ENCODE results near the gene MPHOSPH9.
A peak's percentile ranks its signal among the peaks of the same experiment; 100 is the strongest.

Gene MPHOSPH9

GRCh38 chr12:123126294-123127181, 106.4 kb downstream of the MPHOSPH9 start:
- no peak overlapping the region for H3K27ac Mint-ChIP-seq
- no peak overlapping the region for H3K4me3 Mint-ChIP-seq
- H3K27me3 Mint-ChIP-seq (ENCODE audit: low read depth), result no peaks in the 10 kb centered on the region
- DNase-seq (ENCODE audit: low spot score), result no peak
- H3K4me1 Mint-ChIP-seq (ENCODE audit: low read depth), result peaks cover 19% of the 10 kb centered on the region
- no peaks in the 10 kb centered on the region for H3K9me3 Mint-ChIP-seq
- H3K36me3 Mint-ChIP-seq (ENCODE audit: low read depth), result no peaks in the 10 kb centered on the region

GRCh38 chr12:123122626-123123025, 110.3 kb downstream of the MPHOSPH9 start:
- Mint-ChIP-seq H3K4me3 (peak overlapping the region; percentile 20), H3K36me3 (ENCODE audit: low read depth) (peaks cover 3% of the 10 kb centered on the region), H3K27ac (peak overlapping the region; percentile 75), H3K9me3 (no peaks in the 10 kb centered on the region), H3K4me1 (ENCODE audit: low read depth) (peaks cover 38% of the 10 kb centered on the region), H3K27me3 (ENCODE audit: low read depth) (no peaks in the 10 kb centered on the region)
- no peak for DNase-seq (ENCODE audit: low spot score)

GRCh38 chr12:123121670-123122069, 111.3 kb downstream of the MPHOSPH9 start:
- H3K4me3 Mint-ChIP-seq, result peak overlapping the region; percentile 34
- H3K9me3 Mint-ChIP-seq, result no peaks in the 10 kb centered on the region
- H3K27me3 Mint-ChIP-seq (ENCODE audit: low read depth), result no peaks in the 10 kb centered on the region
- DNase-seq (ENCODE audit: low spot score), result no peak
- H3K4me1 Mint-ChIP-seq (ENCODE audit: low read depth), result peaks cover 38% of the 10 kb centered on the region
- H3K27ac Mint-ChIP-seq, result peak overlapping the region; percentile 67
- peaks cover 3% of the 10 kb centered on the region for H3K36me3 Mint-ChIP-seq (ENCODE audit: low read depth)

- Mint-ChIP-seq H3K36me3 (ENCODE audit: low read depth) (peaks cover 3% of the 10 kb centered on the region), H3K4me1 (ENCODE audit: low read depth) (peaks cover 42% of the 10 kb centered on the region)
- peak; percentile 35 for DNase-seq (ENCODE audit: low spot score)
These were observed 112.3 kb downstream of the MPHOSPH9 start for GRCh38 chr12:123120452-123121166.

GRCh38 chr12:123119808-123120207, 113.1 kb downstream of the MPHOSPH9 start:
- Mint-ChIP-seq H3K9me3 (no peaks in the 10 kb centered on the region), H3K4me3 (peak overlapping the region; percentile 34)

More at GRCh38 chr12:123120452-123121166, 112.3 kb downstream of the MPHOSPH9 start:
- Mint-ChIP-seq H3K4me3 (peak overlapping the region; percentile 34), H3K9me3 (no peaks in the 10 kb centered on the region), H3K27ac (peak overlapping the region; percentile 92), H3K27me3 (ENCODE audit: low read depth) (no peaks in the 10 kb centered on the region)

GRCh38 chr12:123118497-123118896, 114.4 kb downstream of the MPHOSPH9 start:
- Mint-ChIP-seq H3K4me3 (no peak overlapping the region), H3K27ac (no peak overlapping the region), H3K36me3 (ENCODE audit: low read depth) (peaks cover 3% of the 10 kb centered on the region), H3K9me3 (no peaks in the 10 kb centered on the region), H3K4me1 (ENCODE audit: low read depth) (peaks cover 53% of the 10 kb centered on the region), H3K27me3 (ENCODE audit: low read depth) (no peaks in the 10 kb centered on the region)
- DNase-seq (ENCODE audit: low spot score), result no peak

More at GRCh38 chr12:123119808-123120207, 113.1 kb downstream of the MPHOSPH9 start:
- Mint-ChIP-seq H3K27ac (peak overlapping the region; percentile 92), H3K36me3 (ENCODE audit: low read depth) (peaks cover 3% of the 10 kb centered on the region), H3K27me3 (ENCODE audit: low read depth) (no peaks in the 10 kb centered on the region), H3K4me1 (ENCODE audit: low read depth) (peaks cover 50% of the 10 kb centered on the region)
- peak; percentile 38 for DNase-seq (ENCODE audit: low spot score)

GRCh38 chr12:123115409-123116121, 117.4 kb downstream of the MPHOSPH9 start:
- no peaks in the 10 kb centered on the region for H3K9me3 Mint-ChIP-seq
- H3K4me3 Mint-ChIP-seq, result no peak overlapping the region
- no peak overlapping the region for H3K27ac Mint-ChIP-seq
- H3K36me3 Mint-ChIP-seq (ENCODE audit: low read depth), result peaks cover 2% of the 10 kb centered on the region
- no peaks in the 10 kb centered on the region for H3K27me3 Mint-ChIP-seq (ENCODE audit: low read depth)
- H3K4me1 Mint-ChIP-seq (ENCODE audit: low read depth), result peaks cover 29% of the 10 kb centered on the region
- no peak for DNase-seq (ENCODE audit: low spot score)

- Mint-ChIP-seq H3K27ac (no peak overlapping the region), H3K9me3 (no peaks in the 10 kb centered on the region), H3K36me3 (ENCODE audit: low read depth) (peaks cover 5% of the 10 kb centered on the region), H3K4me1 (ENCODE audit: low read depth) (peaks cover 18% of the 10 kb centered on the region), H3K4me3 (no peak overlapping the region), H3K27me3 (ENCODE audit: low read depth) (no peaks in the 10 kb centered on the region)
- no peak for DNase-seq (ENCODE audit: low spot score)
These were observed 118.4 kb downstream of the MPHOSPH9 start for GRCh38 chr12:123114304-123115083.

GRCh38 chr12:123113026-123113425, 119.9 kb downstream of the MPHOSPH9 start:
- Mint-ChIP-seq H3K4me1 (ENCODE audit: low read depth) (peaks cover 20% of the 10 kb centered on the region), H3K27me3 (ENCODE audit: low read depth) (no peaks in the 10 kb centered on the region), H3K27ac (no peak overlapping the region), H3K4me3 (no peak overlapping the region), H3K9me3 (no peaks in the 10 kb centered on the region), H3K36me3 (ENCODE audit: low read depth) (peaks cover 3% of the 10 kb centered on the region)
- DNase-seq (ENCODE audit: low spot score), result no peak

- Mint-ChIP-seq H3K4me3 (no peak overlapping the region), H3K27me3 (ENCODE audit: low read depth) (no peaks in the 10 kb centered on the region), H3K27ac (no peak overlapping the region), H3K36me3 (ENCODE audit: low read depth) (peaks cover 12% of the 10 kb centered on the region), H3K9me3 (no peaks in the 10 kb centered on the region), H3K4me1 (ENCODE audit: low read depth) (peaks cover 34% of the 10 kb centered on the region)
- no peak for DNase-seq (ENCODE audit: low spot score)
These were observed 121.3 kb downstream of the MPHOSPH9 start for GRCh38 chr12:123111498-123112165.

GRCh38 chr12:123109319-123109772, 123.6 kb downstream of the MPHOSPH9 start:
- H3K4me3 Mint-ChIP-seq, result no peak overlapping the region
- no peaks in the 10 kb centered on the region for H3K27me3 Mint-ChIP-seq (ENCODE audit: low read depth)
- peaks cover 18% of the 10 kb centered on the region for H3K36me3 Mint-ChIP-seq (ENCODE audit: low read depth)
- H3K4me1 Mint-ChIP-seq (ENCODE audit: low read depth), result peaks cover 39% of the 10 kb centered on the region
- DNase-seq (ENCODE audit: low spot score), result no peak
- no peaks in the 10 kb centered on the region for H3K9me3 Mint-ChIP-seq
- H3K27ac Mint-ChIP-seq, result no peak overlapping the region

- no peak for DNase-seq (ENCODE audit: low spot score)
- Mint-ChIP-seq H3K36me3 (ENCODE audit: low read depth) (peaks cover 18% of the 10 kb centered on the region), H3K27ac (peak overlapping the region; percentile 61), H3K4me1 (ENCODE audit: low read depth) (peaks cover 39% of the 10 kb centered on the region), H3K9me3 (no peaks in the 10 kb centered on the region), H3K27me3 (ENCODE audit: low read depth) (no peaks in the 10 kb centered on the region), H3K4me3 (no peak overlapping the region)
These were observed 124.3 kb downstream of the MPHOSPH9 start for GRCh38 chr12:123108682-123109066.
